Panc1 (cell line): ENCODE measurements around the gene DGKD. TPM values are rescaled to one million over a fixed set of nuclear protein-coding genes. Genes with fewer than 3 reads are reported as not detected.

Experiments used
- ATAC-seq: fragments of 200-7000 bp; cut with Tn5 transposase; 2 replicates; pipeline ENCODE4 v1.9.1; 2020; ENCODE audit warnings: mild to moderate bottlenecking, moderate library complexity
- BruUV-seq: library from RNA; stranded (reverse); fragments of 400-500 nt; replicated peaks from 2 replicates; lab custom pipeline; 2021; lab: Mats Ljungman, UMichigan
- CTCF ChIA-PET: fragments of 300-600 bp; sonication (Branson Sonifier 250); formaldehyde crosslinking; loops from one replicate; lab custom pipeline; 2022; ENCODE audit warnings: antibody characterized with exemption; lab: Charles Lee
- POLR2A ChIA-PET: fragments of 300-600 bp; sonication (Branson Sonifier 250); formaldehyde crosslinking; loops from one replicate; lab custom pipeline; 2022; ENCODE audit warnings: antibody characterized with exemption; lab: Charles Lee
- DNase-seq: peaks from one replicate; pipeline ENCODE4 v3.0.0-alpha.2; 2010; ENCODE audit warnings: low read depth, low spot score
- H3K27ac ChIP-seq: 2 replicates; pipeline ENCODE4 v1.5.1; 2011; ENCODE audit warnings: mild to moderate bottlenecking, low read length, inconsistent platforms
- H3K27me3 ChIP-seq: fragments of 200-500 bp; sonication (Bioruptor generic); 2 replicates; pipeline ENCODE4 v1.6.0; 2014; ENCODE audit warnings: low read length, inconsistent platforms; ENCODE audit not compliant: control insufficient read depth, insufficient read depth
- H3K36me3 ChIP-seq: fragments of 200-500 bp; sonication (Bioruptor generic); 2 replicates; pipeline ENCODE4 v1.5.1; 2014; ENCODE audit warnings: inconsistent platforms, mild to moderate bottlenecking, low read length, moderate library complexity; ENCODE audit not compliant: control insufficient read depth, insufficient read depth
- H3K4me1 ChIP-seq: 2 replicates; pipeline ENCODE4 v1.5.1; 2011; ENCODE audit warnings: inconsistent platforms, mild to moderate bottlenecking, low read length, moderate library complexity; ENCODE audit not compliant: control insufficient read depth, insufficient read depth
- H3K4me3 ChIP-seq, 2 experiments: 2 replicates each; pipeline ENCODE4 v1.5.1; 2011 to 2012; ENCODE audit warnings: low read depth in 2 of 2, low read length in 2 of 2, mild to moderate bottlenecking in 2 of 2, inconsistent platforms in 1 of 2, moderate library complexity in 1 of 2
- H3K9me3 ChIP-seq: fragments of 200-500 bp; sonication (Bioruptor generic); 2 replicates; pipeline ENCODE4 v1.5.1; 2014; ENCODE audit warnings: low read depth, mild to moderate bottlenecking, inconsistent platforms, low read length, moderate library complexity; ENCODE audit not compliant: control insufficient read depth, insufficient read depth
- POLR2AphosphoS5 ChIP-seq: IDR thresholded peaks from 2 replicates; pipeline ENCODE4 v1.6.1; 2012; ENCODE audit warnings: mild to moderate bottlenecking, low read depth, low read length, moderate library complexity
- SIN3A ChIP-seq: IDR thresholded peaks from 2 replicates; pipeline ENCODE4 v1.6.1; 2012; ENCODE audit warnings: low read depth, mild to moderate bottlenecking, low read length, moderate library complexity, borderline replicate concordance; ENCODE audit not compliant: insufficient read depth
- TCF7L2 ChIP-seq: IDR thresholded peaks from 2 replicates; pipeline ENCODE4 v1.6.1; 2011; ENCODE audit warnings: mild to moderate bottlenecking, low read depth, low read length, inconsistent platforms
- in situ Hi-C: cut with HindIII; loops from 2 replicates; pipeline ENCODE4 v1.10.0; 2016; ENCODE audit warnings: low sequenced_read_pairs, low pct_unique_long_range_greater_than_20kb
- intact Hi-C: fragments of 100-400 bp; cut with micrococcal nuclease; formaldehyde crosslinking; loops from one replicate; pipeline ENCODE4 v1.10.0; 2022; ENCODE audit not compliant: unreplicated experiment
- total RNA-seq: library from RNA; stranded (reverse); gene quantifications from one replicate; pipeline ENCODE4 v1.2.1, GENCODE V29; 2021; ENCODE audit not compliant: unreplicated experiment
- TF ChIP-seq, protein P1 (sequence below): fragments of 450-650 bp; IDR thresholded peaks from 2 replicates; pipeline ENCODE4 v1.5.1; 2017; ENCODE audit warnings: mild to moderate bottlenecking
- TF ChIP-seq, protein P2 (sequence below), 2 experiments: IDR thresholded peaks; 2 replicates each; pipeline ENCODE4 v1.6.1; 2011 to 2012; ENCODE audit warnings: low read depth in 2 of 2, control low read depth in 1 of 2, low read length in 1 of 2, mild to moderate bottlenecking in 1 of 2, moderate library complexity in 1 of 2; ENCODE audit not compliant: insufficient read depth in 1 of 2

The DGKD gene
- total RNA-seq, 1 experiment from 2014 or later: 89.0 TPM

DNA sequence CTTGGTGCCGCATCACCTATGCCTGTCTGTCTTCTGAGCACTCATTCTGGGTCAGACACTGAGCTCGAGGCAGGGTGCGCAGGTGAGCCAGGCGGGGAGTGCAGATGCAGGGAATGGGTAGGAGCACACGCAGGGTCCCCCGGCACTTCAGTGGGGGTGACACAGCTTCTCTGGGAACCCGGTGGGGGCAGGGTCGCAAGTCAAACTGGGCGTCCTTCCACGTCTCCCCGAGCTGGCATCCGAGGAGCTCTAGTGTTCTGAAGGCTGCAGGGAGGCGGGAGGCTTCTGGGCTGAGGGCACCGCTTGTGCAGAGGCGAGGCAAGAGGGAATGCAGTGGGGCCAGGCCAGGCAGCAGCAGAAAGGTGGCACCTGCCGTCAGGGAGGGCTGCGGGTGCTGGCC is 86.0 kb downstream of the DGKD start:
- Histone ChIP-seq H3K27ac (no peak overlapping the region), H3K27me3 (no peaks in the 10 kb centered on the region), H3K36me3 (peaks cover 7% of the 10 kb centered on the region), H3K9me3 (no peaks in the 10 kb centered on the region), H3K4me3 (no peak overlapping the region), H3K4me1 (peaks cover 5% of the 10 kb centered on the region; the same call in 1 of the 2 replicates)
- DNase-seq (no peak), ATAC-seq (no peak)
- ChIA-PET POLR2A (no interaction called here), CTCF (no interaction called here)
- no TSS peak for BruUV-seq
- TF ChIP-seq TCF7L2: no peak
- in situ Hi-C loops: no loop called here
- intact Hi-C loops: loop anchor here (5.0 to 10.0 kb wide), 2 partner anchors 86 to 158 kb away; partner anchors contain the start of gene DGKD

DNA sequence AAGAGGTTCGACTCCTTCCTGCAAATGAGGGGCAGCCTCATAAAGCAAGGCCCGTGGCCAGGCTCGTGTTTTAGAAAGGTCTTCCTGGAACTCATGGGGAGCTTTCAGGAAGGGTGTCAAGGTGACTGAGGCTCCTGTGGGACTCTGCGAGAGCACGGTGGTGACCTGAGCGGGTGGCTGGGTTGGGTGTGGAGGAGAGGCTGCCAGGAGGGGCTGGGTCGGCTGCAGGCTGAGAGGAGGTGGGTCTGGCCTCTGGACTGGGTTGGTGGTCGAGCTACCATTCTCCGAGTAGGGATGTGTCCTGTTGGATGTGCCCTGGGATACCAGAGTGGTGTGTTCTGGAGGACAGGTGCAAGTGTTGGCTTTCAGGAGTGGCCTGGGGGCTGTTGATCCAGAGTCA is 86.4 kb downstream of the DGKD start:
- no peak for ATAC-seq
- BruUV-seq: no TSS peak
- no peak for DNase-seq
- intact Hi-C loops: loop anchor here (5.0 to 10.0 kb wide), 2 partner anchors 86 to 158 kb away; partner anchors contain the start of gene DGKD
- ChIA-PET POLR2A (no interaction called here), CTCF (no interaction called here)
- H3K9me3 ChIP-seq: no peaks in the 10 kb centered on the region
- H3K4me1 ChIP-seq: peaks cover 5% of the 10 kb centered on the region; the same call in 1 of the 2 replicates
- TF ChIP-seq SIN3A (no peak), POLR2AphosphoS5 (no peak), TCF7L2 (no peak)
- TF ChIP-seq, protein P1, sequence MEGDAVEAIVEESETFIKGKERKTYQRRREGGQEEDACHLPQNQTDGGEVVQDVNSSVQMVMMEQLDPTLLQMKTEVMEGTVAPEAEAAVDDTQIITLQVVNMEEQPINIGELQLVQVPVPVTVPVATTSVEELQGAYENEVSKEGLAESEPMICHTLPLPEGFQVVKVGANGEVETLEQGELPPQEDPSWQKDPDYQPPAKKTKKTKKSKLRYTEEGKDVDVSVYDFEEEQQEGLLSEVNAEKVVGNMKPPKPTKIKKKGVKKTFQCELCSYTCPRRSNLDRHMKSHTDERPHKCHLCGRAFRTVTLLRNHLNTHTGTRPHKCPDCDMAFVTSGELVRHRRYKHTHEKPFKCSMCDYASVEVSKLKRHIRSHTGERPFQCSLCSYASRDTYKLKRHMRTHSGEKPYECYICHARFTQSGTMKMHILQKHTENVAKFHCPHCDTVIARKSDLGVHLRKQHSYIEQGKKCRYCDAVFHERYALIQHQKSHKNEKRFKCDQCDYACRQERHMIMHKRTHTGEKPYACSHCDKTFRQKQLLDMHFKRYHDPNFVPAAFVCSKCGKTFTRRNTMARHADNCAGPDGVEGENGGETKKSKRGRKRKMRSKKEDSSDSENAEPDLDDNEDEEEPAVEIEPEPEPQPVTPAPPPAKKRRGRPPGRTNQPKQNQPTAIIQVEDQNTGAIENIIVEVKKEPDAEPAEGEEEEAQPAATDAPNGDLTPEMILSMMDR: no peak
- TF ChIP-seq, protein P2, sequence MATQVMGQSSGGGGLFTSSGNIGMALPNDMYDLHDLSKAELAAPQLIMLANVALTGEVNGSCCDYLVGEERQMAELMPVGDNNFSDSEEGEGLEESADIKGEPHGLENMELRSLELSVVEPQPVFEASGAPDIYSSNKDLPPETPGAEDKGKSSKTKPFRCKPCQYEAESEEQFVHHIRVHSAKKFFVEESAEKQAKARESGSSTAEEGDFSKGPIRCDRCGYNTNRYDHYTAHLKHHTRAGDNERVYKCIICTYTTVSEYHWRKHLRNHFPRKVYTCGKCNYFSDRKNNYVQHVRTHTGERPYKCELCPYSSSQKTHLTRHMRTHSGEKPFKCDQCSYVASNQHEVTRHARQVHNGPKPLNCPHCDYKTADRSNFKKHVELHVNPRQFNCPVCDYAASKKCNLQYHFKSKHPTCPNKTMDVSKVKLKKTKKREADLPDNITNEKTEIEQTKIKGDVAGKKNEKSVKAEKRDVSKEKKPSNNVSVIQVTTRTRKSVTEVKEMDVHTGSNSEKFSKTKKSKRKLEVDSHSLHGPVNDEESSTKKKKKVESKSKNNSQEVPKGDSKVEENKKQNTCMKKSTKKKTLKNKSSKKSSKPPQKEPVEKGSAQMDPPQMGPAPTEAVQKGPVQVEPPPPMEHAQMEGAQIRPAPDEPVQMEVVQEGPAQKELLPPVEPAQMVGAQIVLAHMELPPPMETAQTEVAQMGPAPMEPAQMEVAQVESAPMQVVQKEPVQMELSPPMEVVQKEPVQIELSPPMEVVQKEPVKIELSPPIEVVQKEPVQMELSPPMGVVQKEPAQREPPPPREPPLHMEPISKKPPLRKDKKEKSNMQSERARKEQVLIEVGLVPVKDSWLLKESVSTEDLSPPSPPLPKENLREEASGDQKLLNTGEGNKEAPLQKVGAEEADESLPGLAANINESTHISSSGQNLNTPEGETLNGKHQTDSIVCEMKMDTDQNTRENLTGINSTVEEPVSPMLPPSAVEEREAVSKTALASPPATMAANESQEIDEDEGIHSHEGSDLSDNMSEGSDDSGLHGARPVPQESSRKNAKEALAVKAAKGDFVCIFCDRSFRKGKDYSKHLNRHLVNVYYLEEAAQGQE (IDR thresholded peaks at IDR 0.05; ENCODE audit: insufficient read depth in 1 of 2, low read depth in 2 of 2, low read length in 1 of 2): no peak
- H3K4me3 ChIP-seq: no peak overlapping the region
- peaks cover 8% of the 10 kb centered on the region for H3K36me3 ChIP-seq
- no peaks in the 10 kb centered on the region for H3K27me3 ChIP-seq
- in situ Hi-C loops: no loop called here
- H3K27ac ChIP-seq: no peak overlapping the region

DNA sequence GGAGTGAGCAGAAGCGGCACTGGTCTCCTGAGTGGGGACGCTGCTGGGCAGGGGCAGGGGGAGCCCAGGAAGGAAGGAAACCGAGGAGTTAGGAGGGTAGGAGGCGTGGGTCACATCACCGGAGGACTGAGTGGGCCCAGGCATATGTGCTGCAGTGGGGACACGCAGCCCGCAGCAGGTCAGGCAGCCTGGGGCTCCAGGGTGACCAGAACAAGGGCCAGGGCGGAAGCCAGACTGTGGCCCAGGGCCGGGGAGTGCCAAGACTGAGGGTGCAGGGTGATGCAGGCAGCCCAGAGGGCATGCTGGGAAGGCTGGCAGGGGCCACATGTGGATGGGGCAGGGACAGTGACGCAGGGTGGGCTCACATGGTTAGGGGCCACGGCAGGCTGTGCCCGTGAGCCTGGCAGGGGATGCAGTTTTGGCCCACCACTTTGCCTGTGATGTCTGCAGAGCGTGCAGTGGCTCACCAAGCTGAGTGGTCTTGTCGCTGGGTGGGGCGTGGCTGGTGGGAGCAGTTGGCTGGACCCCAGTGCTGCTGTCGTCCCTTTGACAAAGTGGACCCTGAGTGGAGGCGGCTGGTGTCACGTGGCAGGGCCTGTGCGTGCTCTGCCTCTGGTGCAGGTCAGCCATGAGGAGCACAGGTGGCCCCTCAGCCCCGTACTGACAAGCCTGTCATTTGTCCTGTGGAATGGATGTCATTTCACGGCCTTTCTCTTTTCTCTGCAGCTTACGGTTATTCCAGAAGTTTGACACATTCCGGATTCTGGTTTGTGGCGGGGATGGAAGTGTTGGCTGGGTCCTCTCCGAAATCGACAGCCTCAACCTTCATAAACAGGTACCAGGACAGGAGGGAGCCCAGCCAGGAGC is 87.1 kb downstream of the DGKD start:
- POLR2A ChIA-PET: no interaction called here
- no peaks in the 10 kb centered on the region for H3K9me3 ChIP-seq
- CTCF ChIA-PET: no interaction called here
- in situ Hi-C loops (no loop called here), intact Hi-C loops (loop anchor here (2.0 to 10.0 kb wide), 3 partner anchors 37 to 159 kb away; partner anchors contain the start of gene DGKD)
- H3K27me3 ChIP-seq: no peaks in the 10 kb centered on the region
- DNase-seq (no peak), ATAC-seq (no peak)
- peaks cover 12% of the 10 kb centered on the region; the same call in 1 of the 2 replicates for H3K36me3 ChIP-seq
- no peak overlapping the region for H3K4me3 ChIP-seq
- H3K27ac ChIP-seq: no peak overlapping the region
- peaks cover 5% of the 10 kb centered on the region; the same call in 1 of the 2 replicates for H3K4me1 ChIP-seq
- TF ChIP-seq TCF7L2 (no peak), POLR2AphosphoS5 (no peak), SIN3A (no peak)
- TF ChIP-seq, protein P1: no peak
- TF ChIP-seq, protein P2 (IDR thresholded peaks at IDR 0.05; ENCODE audit: insufficient read depth in 1 of 2, low read depth in 2 of 2, low read length in 1 of 2): no peak
- no TSS peak for BruUV-seq
